ENCODE measurements around the gene NEGR1. TPM values are rescaled to one million over a fixed set of nuclear protein-coding genes. Genes with fewer than 3 reads are reported as not detected.

The NEGR1 gene
- total and polyA plus RNA-seq, 9 of the 15 experiments (the other 6 are each of a cell fraction or from before 2014, with no cell fraction given) = not detected

DNA sequence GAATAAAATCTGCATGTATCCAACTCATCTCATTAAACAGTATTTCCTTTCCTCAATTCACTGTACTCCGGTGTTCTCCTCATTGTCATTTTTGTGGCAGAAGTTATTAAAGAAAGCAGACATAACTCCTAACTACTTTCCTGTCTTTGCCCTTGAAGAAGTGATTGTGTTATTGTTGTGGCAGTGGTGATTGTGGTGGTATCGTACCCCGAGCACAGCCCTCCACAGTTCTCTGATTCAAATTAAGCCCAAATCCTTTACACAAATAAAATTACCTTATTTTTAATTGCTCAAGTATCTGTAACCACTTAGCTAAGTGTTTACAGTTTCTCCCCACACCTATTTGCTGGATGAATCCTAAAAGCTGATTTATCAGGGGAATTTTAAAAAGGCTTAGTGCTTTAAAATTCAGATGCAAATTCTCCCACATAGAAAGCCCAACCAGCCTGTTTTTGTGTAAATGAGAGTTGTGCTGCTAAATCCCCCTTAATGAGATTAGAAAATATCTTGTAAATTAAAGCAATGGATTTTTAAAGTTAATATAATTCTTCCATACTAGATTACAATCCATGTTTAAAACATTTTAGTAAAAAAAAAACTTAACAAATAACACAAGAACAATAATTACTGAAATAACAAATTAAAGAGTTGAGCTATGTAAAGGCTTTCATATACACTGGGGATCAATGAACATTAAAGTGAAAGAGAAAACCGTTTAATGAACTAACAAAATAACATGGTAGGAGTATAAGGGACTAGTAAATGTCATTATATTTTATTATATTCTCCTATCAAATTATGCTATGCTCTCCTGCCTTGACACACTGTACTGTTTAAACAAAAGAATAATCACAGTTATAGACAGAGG is 259.0 kb downstream of the NEGR1 start (continued):
- TF ChIP-seq TARDBP (IDR thresholded peaks at IDR 0.05) (no peak), SPI1 (IDR thresholded peaks at IDR 0.05; ENCODE audit: borderline replicate concordance, low read depth, low read length) (no peak)

DNA sequence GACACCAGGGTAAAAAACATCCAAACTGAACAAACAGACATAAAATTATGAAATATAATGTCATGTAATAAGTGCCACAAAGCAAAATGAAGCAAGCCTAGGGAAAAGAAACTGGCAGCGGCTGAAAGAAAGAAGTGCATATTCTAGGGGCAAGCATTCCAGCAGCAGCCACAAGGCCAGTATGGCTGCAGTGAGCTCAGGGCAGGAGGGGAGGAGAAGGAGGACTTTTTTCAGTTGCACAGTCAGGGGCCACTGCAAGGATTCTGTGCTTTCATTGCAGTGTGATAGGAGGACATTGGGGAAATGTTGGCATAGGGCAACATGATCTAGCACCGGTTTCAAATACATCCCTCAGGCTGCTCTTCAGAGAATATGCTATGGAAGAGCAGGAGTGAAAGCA is 263.8 kb downstream of the NEGR1 start:
- intact Hi-C loops (cut with micrococcal nuclease) (no loop called here), in situ Hi-C loops (cut with MboI) (no loop called here)
- Histone ChIP-seq H3K9me3 (replicated peaks; ENCODE audit: control insufficient read depth, insufficient read depth, low read depth, low read length) (no peaks in the 10 kb centered on the region; the same call in 1 of the 2 replicates), H3K27me3 (ENCODE audit: control insufficient read depth in 2 of 2, insufficient read depth in 2 of 2, low read length in 2 of 2) (no peaks in the 10 kb centered on the region), H3K79me2 (ENCODE audit: control insufficient read depth, insufficient read depth, low read length) (no peaks in the 10 kb centered on the region), H3K4me3 (no peak overlapping the region), H3K36me3 (ENCODE audit: control insufficient read depth, insufficient read depth, low read length) (no peaks in the 10 kb centered on the region), H3K4me2 (ENCODE audit: insufficient read depth, low read length) (no peak overlapping the region), H3K4me1 (replicated peaks in 1 of 2; ENCODE audit: control insufficient read depth in 2 of 2, insufficient read depth in 2 of 2, low read length in 2 of 2) (no peaks in the 10 kb centered on the region), H3K27ac (ENCODE audit: extremely low read depth, low read depth, low read length) (no peak overlapping the region), H3K9ac (ENCODE audit: insufficient read depth in 1 of 2, low read depth in 2 of 2, low read length in 2 of 2) (no peak overlapping the region), H2AFZ (ENCODE audit: low read depth, low read length) (no peak overlapping the region), H3K9me1 (ENCODE audit: control insufficient read depth, insufficient read depth, low read length) (no peaks in the 10 kb centered on the region), H4K20me1 (replicated peaks; ENCODE audit: control insufficient read depth, insufficient read depth, low read length) (no peaks in the 10 kb centered on the region)
- POLR2A ChIA-PET = interaction anchor here (0.7 kb wide), 1 partner anchor 1408 kb away, joined by 4 read pairs; no protein-coding TSS in a partner anchor
- DNase-seq (ENCODE audit: extremely low read depth in 1 of 4, low spot score in 3 of 4) = no peak
- BruUV-seq (replicated peaks) = no TSS peak
- CTCF ChIA-PET (ENCODE audit: low intra/inter-chr PET ratio) = no interaction called here
- no peak for ATAC-seq
- WGBS (ENCODE audit: insufficient coverage, low coverage, missing lambda C conversion rate) = 5% methylated on average over 2 of the region's 2 CpGs
- no peak for FAIRE-seq
- no peak for TF ChIP-seq ZNF224 (CRISPR knock-in tag; IDR thresholded peaks at IDR 0.05)
- no peak for TF ChIP-seq CHD1 (IDR thresholded peaks at IDR 0.05; ENCODE audit: low read length)
- no peak for TF ChIP-seq FOSL1 (tag; conservative IDR thresholded peaks at IDR 0.05)
- TF ChIP-seq HMG20A (CRISPR knock-in tag; conservative IDR thresholded peaks at IDR 0.05) = no peak
- TF ChIP-seq ZNF444 (CRISPR knock-in tag; IDR thresholded peaks at IDR 0.05) = no peak
- no peak for TF ChIP-seq POLR3G (IDR thresholded peaks at IDR 0.05; ENCODE audit: extremely low read depth, insufficient read length, insufficient replicate concordance)
- TF ChIP-seq MCM7 (IDR thresholded peaks at IDR 0.05) = no peak
- TF ChIP-seq ZNF445 (CRISPR knock-in tag; IDR thresholded peaks at IDR 0.05; ENCODE audit: low read depth) = no peak
- TF ChIP-seq, protein P1, sequence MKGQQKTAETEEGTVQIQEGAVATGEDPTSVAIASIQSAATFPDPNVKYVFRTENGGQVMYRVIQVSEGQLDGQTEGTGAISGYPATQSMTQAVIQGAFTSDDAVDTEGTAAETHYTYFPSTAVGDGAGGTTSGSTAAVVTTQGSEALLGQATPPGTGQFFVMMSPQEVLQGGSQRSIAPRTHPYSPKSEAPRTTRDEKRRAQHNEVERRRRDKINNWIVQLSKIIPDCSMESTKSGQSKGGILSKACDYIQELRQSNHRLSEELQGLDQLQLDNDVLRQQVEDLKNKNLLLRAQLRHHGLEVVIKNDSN (CRISPR knock-in tag; IDR thresholded peaks at IDR 0.05) = no peak
- TF ChIP-seq DNMT1 (IDR thresholded peaks at IDR 0.05) = no peak
- TF ChIP-seq PHB2 (IDR thresholded peaks at IDR 0.05; ENCODE audit: low read depth) = no peak
- no peak for TF ChIP-seq FOS (IDR thresholded peaks at IDR 0.05; ENCODE audit: extremely low read depth, insufficient read length)
- TF ChIP-seq, protein P2, sequence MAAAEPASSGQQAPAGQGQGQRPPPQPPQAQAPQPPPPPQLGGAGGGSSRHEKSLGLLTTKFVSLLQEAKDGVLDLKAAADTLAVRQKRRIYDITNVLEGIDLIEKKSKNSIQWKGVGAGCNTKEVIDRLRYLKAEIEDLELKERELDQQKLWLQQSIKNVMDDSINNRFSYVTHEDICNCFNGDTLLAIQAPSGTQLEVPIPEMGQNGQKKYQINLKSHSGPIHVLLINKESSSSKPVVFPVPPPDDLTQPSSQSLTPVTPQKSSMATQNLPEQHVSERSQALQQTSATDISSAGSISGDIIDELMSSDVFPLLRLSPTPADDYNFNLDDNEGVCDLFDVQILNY (CRISPR knock-in tag; IDR thresholded peaks at IDR 0.05) = no peak
- TF ChIP-seq, protein P3, sequence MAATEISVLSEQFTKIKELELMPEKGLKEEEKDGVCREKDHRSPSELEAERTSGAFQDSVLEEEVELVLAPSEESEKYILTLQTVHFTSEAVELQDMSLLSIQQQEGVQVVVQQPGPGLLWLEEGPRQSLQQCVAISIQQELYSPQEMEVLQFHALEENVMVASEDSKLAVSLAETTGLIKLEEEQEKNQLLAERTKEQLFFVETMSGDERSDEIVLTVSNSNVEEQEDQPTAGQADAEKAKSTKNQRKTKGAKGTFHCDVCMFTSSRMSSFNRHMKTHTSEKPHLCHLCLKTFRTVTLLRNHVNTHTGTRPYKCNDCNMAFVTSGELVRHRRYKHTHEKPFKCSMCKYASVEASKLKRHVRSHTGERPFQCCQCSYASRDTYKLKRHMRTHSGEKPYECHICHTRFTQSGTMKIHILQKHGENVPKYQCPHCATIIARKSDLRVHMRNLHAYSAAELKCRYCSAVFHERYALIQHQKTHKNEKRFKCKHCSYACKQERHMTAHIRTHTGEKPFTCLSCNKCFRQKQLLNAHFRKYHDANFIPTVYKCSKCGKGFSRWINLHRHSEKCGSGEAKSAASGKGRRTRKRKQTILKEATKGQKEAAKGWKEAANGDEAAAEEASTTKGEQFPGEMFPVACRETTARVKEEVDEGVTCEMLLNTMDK (IDR thresholded peaks at IDR 0.05; ENCODE audit: borderline replicate concordance, insufficient read depth, low read depth, low read length, poor library complexity, severe bottlenecking) = no peak
- TF ChIP-seq SP2 (IDR thresholded peaks at IDR 0.05; ENCODE audit: extremely low read depth, low read depth, low read length, poor library complexity, severe bottlenecking) = no peak
